Measurements from ENCODE around the gene VGF. TPM values are rescaled to one million over a fixed set of nuclear protein-coding genes. Genes with fewer than 3 reads are reported as not detected.
"Not testable (repeated sequence)": the region's sequence is repeated elsewhere in the genome, so short reads cannot be mapped to it uniquely, and the experiment has no call there.

The VGF gene
- polyA plus RNA-seq, 1 donor, result 0.20 TPM

DNA sequence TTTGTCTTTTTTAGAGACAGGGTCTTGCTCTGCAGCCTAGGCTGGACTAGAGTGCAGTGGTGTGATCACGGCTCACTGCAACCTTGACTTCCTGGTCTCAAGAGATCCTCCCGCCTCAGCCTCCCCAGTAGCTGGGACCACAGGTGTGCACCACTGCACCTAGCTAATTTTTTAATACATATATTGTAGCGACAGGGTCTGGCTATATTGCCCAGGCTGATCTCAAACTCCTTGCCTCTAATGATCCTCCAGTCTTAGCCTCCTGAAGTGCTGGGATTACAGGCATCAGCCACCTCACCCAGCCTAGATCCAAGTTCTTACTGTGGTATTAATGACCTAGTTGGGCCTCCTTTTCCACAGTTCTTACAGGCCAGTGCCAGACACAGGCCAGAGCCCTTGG is 50.2 kb downstream of the VGF start:
- DNase-seq, result no peak

DNA sequence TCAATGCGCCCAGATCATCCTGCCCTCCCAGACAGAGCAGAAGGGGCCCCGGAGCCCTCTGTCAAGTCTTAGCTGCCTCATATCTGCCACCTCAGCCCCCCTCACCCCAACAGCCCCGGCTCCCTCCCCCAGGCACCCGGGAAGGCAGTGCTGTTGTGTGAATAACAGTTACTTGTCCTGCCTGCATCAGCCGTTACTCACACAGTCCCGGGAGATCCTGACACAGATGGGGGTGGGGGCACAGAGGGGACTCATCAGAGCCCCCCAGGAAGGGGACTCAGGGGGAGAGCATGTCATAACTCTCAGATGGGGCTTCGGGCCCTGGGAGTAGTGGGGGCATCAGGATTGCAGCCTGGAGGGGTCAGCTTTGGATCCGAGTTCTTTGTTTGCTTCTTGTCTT is 50.9 kb downstream of the VGF start:
- DNase-seq, result no peak

DNA sequence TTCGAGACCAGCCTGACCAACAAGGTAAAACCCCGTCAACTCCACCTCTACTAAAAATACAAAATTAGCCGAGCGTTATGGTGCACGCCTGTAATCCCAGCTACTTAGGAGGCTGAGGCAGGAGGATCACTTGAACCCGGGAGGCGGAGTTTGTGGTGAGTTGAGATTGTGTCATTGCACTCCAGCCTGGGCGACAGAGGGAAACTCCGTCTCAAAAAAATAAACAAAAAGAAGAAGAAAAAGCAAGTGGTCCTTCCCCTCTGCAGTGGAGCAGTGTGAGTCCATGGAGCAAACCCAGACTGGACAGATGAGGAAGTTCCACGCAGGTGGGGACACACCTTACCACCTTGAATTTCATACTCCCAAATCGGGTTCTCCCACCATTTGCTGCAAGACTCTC is 51.5 kb downstream of the VGF start:
- no peak for DNase-seq

DNA sequence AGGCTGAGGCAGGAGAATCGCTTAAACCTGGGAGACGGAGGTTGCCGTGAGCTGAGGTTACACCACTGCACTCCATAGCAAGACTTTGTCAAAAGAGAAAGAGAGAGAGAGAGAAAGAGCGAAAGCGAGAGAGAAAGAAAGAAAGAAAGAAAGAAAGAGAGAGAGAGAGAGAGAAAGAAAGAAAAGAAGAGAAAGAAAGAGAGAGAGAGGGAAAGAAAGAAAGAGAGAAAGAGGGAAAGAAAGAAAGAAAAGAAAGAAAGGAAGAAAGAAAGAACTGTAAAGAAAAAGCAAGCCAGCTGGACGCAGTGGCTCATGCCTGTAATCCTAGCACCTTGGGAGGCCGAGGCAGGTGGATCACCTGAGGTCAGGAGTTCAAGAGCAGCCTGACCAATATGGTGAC is 52.2 kb downstream of the VGF start:
- DNase-seq, result not testable (repeated sequence)

Other genes starting within 250 kb of the VGF start
- gene MUC3A, start 216.0 kb downstream of the VGF start, polyA plus RNA-seq (ENCODE audit: insufficient read length), result 1.2 TPM
- gene MUC12, start 196.0 kb downstream of the VGF start, polyA plus RNA-seq (ENCODE audit: insufficient read length), result 0.02 TPM
- not detected for gene MUC17, start 145.5 kb downstream of the VGF start, polyA plus RNA-seq (ENCODE audit: insufficient read length)
- 19.9 TPM for gene TRIM56, start 80.1 kb downstream of the VGF start, polyA plus RNA-seq (ENCODE audit: insufficient read length)
- 1.1 TPM for gene SERPINE1, start 38.5 kb downstream of the VGF start, polyA plus RNA-seq (ENCODE audit: insufficient read length)
- 66.7 TPM for gene AP1S1, start 11.1 kb downstream of the VGF start, polyA plus RNA-seq (ENCODE audit: insufficient read length)
- gene NAT16, start 14.7 kb upstream of the VGF start, polyA plus RNA-seq (ENCODE audit: insufficient read length), result not detected
- 0.90 TPM for gene MOGAT3, start 35.5 kb upstream of the VGF start, polyA plus RNA-seq (ENCODE audit: insufficient read length)
- 50.1 TPM for gene PLOD3, start 52.0 kb upstream of the VGF start, polyA plus RNA-seq (ENCODE audit: insufficient read length)
- 55.8 TPM for gene ZNHIT1, start 52.6 kb upstream of the VGF start, polyA plus RNA-seq (ENCODE audit: insufficient read length)
- 12.1 TPM for gene CLDN15, start 72.2 kb upstream of the VGF start, polyA plus RNA-seq (ENCODE audit: insufficient read length)
- gene FIS1, start 79.5 kb upstream of the VGF start, polyA plus RNA-seq (ENCODE audit: insufficient read length), result 130 TPM
- gene IFT22, start 156.2 kb upstream of the VGF start, polyA plus RNA-seq (ENCODE audit: insufficient read length), result 69.8 TPM
- 22.5 TPM for gene COL26A1, start 197.3 kb upstream of the VGF start, polyA plus RNA-seq (ENCODE audit: insufficient read length)